ENCODE results near the gene OGFOD3. TPM values are rescaled to one million over a fixed set of nuclear protein-coding genes. Genes with fewer than 3 reads are reported as not detected.
A peak's percentile ranks its signal among the peaks of the same experiment; 100 is the strongest.

The OGFOD3 gene
- total RNA-seq, 1 experiment from 2014 or later: 31.0 TPM

DNA sequence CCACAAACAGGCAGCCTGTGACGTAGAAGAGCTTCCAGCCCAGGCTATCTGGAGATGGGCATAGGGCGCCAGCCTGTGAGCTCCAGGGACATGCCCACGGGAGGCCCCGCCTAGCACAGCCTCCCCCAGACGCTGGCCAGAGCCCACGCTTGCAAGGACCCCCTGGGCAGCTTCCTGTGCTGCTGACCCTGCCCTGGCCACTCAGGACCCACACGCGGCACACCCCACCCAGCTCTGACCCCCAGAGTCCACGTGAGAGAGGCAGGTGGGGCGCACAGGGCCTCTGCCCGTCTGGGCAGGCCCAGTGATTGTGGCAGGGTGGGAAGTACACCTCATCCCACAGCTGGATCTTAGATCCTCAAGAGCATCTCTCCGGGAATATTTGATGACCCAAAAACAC, 28.3 kb upstream of the OGFOD3 start:
- no peak for DNase-seq (ENCODE audit: low read depth)

GRCh38 chr17:82446124-82446523, 27.7 kb upstream of the OGFOD3 start:
- no peak for DNase-seq (ENCODE audit: low read depth)

GRCh38 chr17:82445542-82445941, 27.2 kb upstream of the OGFOD3 start:
- no peak for DNase-seq (ENCODE audit: low read depth)

GRCh38 chr17:82444941-82445521, 26.6 kb upstream of the OGFOD3 start:
- DNase-seq (ENCODE audit: low read depth): peak; percentile 71

DNA sequence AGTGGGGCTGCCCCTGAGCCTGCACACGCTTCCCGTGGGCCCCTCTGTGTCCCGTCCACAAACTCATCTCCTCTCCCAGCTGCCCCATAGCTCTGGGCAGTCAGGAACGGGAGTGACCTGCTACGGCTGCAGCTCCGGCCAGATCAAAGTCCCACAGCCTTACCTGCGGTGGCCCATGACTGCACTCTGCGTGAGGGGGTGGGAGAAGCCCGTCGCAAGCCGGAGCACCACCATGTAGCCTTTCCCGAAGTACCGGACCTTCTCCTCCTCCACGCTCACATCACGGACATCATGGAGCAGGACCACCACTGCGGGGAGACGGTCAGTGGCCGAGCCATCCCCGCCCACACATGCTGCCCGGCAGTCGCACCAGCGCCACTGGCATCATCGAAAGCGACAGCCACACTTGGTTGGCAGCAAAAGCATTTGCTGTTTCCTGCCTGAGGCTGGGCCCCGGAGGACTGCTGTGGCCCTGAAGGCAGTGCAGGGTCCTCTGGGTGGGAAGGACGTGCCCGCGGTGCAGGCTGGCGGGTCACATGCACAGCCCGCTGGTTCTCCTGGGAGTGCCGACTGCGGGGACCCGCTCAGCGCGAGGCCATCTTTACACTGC, 26.0 kb upstream of the OGFOD3 start:
- no peak for DNase-seq (ENCODE audit: low read depth)

DNA sequence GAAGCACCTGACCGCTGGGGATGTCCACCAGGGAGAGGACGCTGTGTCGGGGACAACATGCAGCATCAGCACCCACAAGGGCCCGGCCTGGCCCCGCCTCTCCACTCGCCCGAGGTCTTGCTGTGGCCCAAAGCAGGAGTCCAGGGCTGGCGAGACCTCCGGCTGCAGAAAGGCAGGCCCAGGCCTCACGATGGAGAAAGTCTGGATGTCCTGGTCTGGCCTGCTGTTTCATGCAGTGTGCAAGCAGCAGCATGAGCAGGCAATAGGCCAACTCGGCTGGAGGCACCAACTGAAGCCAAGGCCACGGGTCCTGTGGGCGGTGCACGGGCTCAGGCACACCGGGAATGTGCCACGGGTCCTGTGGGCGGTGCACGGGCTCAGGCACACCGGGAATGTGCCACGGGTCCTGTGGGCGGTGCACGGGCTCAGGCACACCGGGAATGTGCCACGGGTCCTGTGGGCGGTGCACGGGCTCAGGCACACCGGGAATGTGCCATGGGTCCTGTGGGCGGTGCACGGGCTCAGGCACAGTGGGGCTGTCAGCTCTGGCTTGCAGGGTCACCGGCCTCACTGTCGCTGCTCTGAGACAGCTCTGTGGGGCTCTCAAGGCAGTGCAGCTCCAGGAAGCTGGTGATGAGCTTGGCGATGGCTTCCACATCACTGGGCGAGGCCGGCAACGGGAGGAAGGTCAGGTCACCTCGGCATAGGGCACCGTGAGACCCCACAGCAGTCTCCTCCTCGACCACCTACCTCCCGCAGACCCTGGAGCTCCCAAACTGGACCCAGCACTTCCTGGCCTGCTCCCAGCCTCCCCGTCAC, 25.3 kb upstream of the OGFOD3 start:
- no peak for DNase-seq (ENCODE audit: low read depth)

GRCh38 chr17:82442643-82443464, 24.5 kb upstream of the OGFOD3 start:
- no peak for DNase-seq (ENCODE audit: low read depth)

DNA sequence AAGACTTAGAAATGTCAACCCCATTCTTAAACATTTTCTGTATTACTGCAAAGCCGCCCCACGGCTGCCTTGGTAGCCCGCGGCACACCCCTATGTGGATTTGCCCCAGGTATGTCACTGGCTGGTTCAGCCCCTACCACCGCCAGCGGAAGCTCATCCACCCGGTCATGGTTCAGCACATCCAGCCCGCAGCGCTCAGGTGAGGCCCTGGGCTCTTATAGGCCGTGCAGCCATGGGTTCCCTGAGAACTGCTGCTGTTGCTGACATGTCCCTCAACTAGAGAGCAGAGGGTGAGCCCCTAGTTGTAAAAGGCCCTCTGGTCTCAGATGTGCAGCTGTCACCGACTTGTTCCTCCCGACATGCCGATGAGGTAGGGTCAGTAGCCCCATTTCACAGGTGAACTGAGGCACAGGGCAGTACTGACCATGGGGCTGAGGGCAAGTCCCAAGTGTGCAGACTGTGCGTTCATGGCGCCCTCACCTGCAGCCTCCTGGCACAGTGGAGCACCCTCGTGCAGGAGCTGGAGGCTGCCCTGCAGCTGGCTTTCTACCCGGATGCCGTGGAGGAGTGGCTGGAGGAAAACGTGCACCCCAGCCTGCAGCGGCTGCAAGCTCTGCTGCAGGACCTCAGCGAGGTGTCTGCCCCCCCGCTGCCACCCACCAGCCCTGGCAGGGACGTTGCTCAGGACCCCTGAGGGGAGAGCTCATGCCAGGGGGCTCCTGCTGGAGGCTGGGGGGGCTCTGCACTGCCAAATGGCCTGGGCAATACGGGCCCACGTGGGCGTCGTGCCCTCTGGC, 23.5 kb upstream of the OGFOD3 start:
- DNase-seq (ENCODE audit: low read depth): no peak

- no peak for DNase-seq (ENCODE audit: low read depth)
These were observed 22.7 kb upstream of the OGFOD3 start for GRCh38 chr17:82440991-82441627.

GRCh38 chr17:82440469-82440981, 22.1 kb upstream of the OGFOD3 start:
- DNase-seq (ENCODE audit: low read depth): no peak

GRCh38 chr17:82439829-82440365, 21.5 kb upstream of the OGFOD3 start:
- no peak for DNase-seq (ENCODE audit: low read depth)

DNA sequence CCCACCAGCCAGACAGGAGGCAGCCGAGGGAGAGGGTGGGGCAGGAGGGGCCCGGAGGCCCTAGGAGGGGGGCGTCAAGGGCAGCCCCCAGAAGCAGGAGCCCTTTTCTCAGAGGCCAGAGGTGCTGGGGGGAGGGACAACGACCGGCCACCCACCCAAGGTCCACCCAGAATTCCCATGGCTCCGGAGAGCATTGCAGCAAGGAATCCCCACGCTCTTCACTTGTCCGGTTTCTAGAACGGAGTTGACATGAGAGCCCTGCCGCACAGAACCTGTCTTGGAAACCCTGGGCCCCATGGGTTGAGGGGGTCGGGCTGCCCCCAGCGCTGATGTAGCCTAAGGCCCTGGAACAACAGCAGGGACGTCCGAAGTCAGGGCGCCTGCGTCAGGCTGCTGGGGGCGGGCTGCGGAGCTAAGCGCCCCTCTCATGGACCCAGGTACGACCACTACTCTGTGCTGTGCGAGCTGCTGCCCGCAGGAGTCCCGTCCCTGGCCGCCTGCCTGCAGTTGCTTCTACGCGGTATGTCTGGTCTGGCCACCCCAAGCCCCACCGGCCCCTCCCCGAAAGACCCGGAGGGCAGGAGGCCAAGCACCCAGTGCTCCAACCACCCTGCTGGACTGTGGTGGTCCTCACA, 20.9 kb upstream of the OGFOD3 start:
- no peak for DNase-seq (ENCODE audit: low read depth)

- DNase-seq (ENCODE audit: low read depth): no peak
These were observed 20.2 kb upstream of the OGFOD3 start for GRCh38 chr17:82438401-82439193.

GRCh38 chr17:82437325-82437668, 18.9 kb upstream of the OGFOD3 start:
- no peak for DNase-seq (ENCODE audit: low read depth)

GRCh38 chr17:82436601-82437324, 18.4 kb upstream of the OGFOD3 start:
- DNase-seq (ENCODE audit: low read depth): no peak

- no peak for DNase-seq (ENCODE audit: low read depth)
These were observed 17.5 kb upstream of the OGFOD3 start for GRCh38 chr17:82435601-82436583.

GRCh38 chr17:82435103-82435502, 16.7 kb upstream of the OGFOD3 start:
- no peak for DNase-seq (ENCODE audit: low read depth)

All from RPMI7951 (cell line).